CD4-positive, alpha-beta memory T cell (primary cell): Measurements from ENCODE around the gene LGR4. TPM values are rescaled to one million over a fixed set of nuclear protein-coding genes. Genes with fewer than 3 reads are reported as not detected.

Experiments used
- CTCF ChIA-PET: fragments of 350-600 bp; sonication (Branson Sonifier 250); formaldehyde crosslinking; loops from one replicate; lab custom pipeline; 2021; ENCODE audit warnings: inconsistent platforms; ENCODE audit not compliant: partially characterized antibody; lab: Charles Lee
- POLR2A ChIA-PET: fragments of 350-600 bp; sonication (Branson Sonifier 250); formaldehyde crosslinking; loops from one replicate; lab custom pipeline; 2021; ENCODE audit not compliant: partially characterized antibody; lab: Charles Lee
- DNase-seq, 5 donors: peaks; one replicate each; pipeline versions ENCODE4 v3.0.0 to v3.0.0-alpha.2; 2020 to 2022; ENCODE audit warnings: mixed read lengths in 1 of 5
- H3K27ac ChIP-seq: one replicate; pipeline ENCODE4 v1.7.0; 2013; ENCODE audit warnings: low read depth, low read length
- H3K27me3 ChIP-seq: 2 replicates; pipeline ENCODE4 v1.7.0; 2013; ENCODE audit warnings: mild to moderate bottlenecking, low read length, moderate library complexity; ENCODE audit not compliant: insufficient read depth
- H3K36me3 ChIP-seq: 2 replicates; pipeline ENCODE4 v1.7.0; 2013; ENCODE audit warnings: mild to moderate bottlenecking, low read length, moderate library complexity; ENCODE audit not compliant: insufficient read depth
- H3K4me1 ChIP-seq: 2 replicates; pipeline ENCODE4 v1.7.0; 2013; ENCODE audit warnings: mild to moderate bottlenecking, low read length, moderate library complexity; ENCODE audit not compliant: insufficient read depth
- H3K4me3 ChIP-seq, 2 donors: one replicate each; pipeline ENCODE4 v1.7.0; 2013; ENCODE audit warnings: low read length in 2 of 2, mild to moderate bottlenecking in 1 of 2
- H3K9me3 ChIP-seq, 2 donors: one replicate each; pipeline ENCODE4 v1.7.0; 2013; ENCODE audit warnings: low read length in 2 of 2, control low read depth in 1 of 2; ENCODE audit not compliant: control insufficient read depth in 1 of 2
- H3K27ac Mint-ChIP-seq, 7 donors: one replicate each; pipeline ENCODE4 v1.8.0; 2020 to 2021; ENCODE audit warnings: mixed read lengths in 7 of 7, mild to moderate bottlenecking in 6 of 7, inconsistent platforms in 3 of 7, moderate library complexity in 3 of 7
- H3K27me3 Mint-ChIP-seq, 2 donors: one replicate each; pipeline ENCODE4 v1.8.0; 2020 to 2021; ENCODE audit warnings: mixed read lengths in 2 of 2
- H3K36me3 Mint-ChIP-seq, 2 donors: one replicate each; pipeline ENCODE4 v1.8.0; 2020 to 2021; ENCODE audit warnings: mixed read lengths in 2 of 2, inconsistent platforms in 1 of 2, mild to moderate bottlenecking in 1 of 2
- H3K4me1 Mint-ChIP-seq, 4 donors: one replicate each; pipeline ENCODE4 v1.8.0; 2020 to 2021; ENCODE audit warnings: mixed read lengths in 4 of 4, mild to moderate bottlenecking in 1 of 4
- H3K4me3 Mint-ChIP-seq, 8 donors: one replicate each; pipeline ENCODE4 v1.8.0; 2020 to 2021; ENCODE audit warnings: mixed read lengths in 8 of 8, mild to moderate bottlenecking in 7 of 8, moderate library complexity in 6 of 8, inconsistent platforms in 3 of 8
- H3K9me3 Mint-ChIP-seq, 8 donors: one replicate each; pipeline ENCODE4 v1.8.0; 2020 to 2021; ENCODE audit warnings: mixed read lengths in 8 of 8, mild to moderate bottlenecking in 5 of 8, inconsistent platforms in 3 of 8, moderate library complexity in 1 of 8
- intact Hi-C: fragments of 100-400 bp; cut with micrococcal nuclease; formaldehyde crosslinking; loops from one replicate; pipeline ENCODE4 v1.15.1; 2023
- polyA plus RNA-seq, 2 donors: library from polyadenylated mRNA; unstranded; fragments of 300-500 nt; fragmentation: Illumina TruSeq; gene quantifications; one replicate each; pipeline ENCODE4 v1.2.3, GENCODE V29; 2021
- total RNA-seq, 2 experiments: library from RNA; stranded (reverse); gene quantifications; one replicate each; pipeline ENCODE4 v1.2.3, GENCODE V29; 2021

The LGR4 gene
- total and polyA plus RNA-seq, 4 experiments from 2014 or later, result 0.03 to 1.6 (median 0.58) TPM

DNA sequence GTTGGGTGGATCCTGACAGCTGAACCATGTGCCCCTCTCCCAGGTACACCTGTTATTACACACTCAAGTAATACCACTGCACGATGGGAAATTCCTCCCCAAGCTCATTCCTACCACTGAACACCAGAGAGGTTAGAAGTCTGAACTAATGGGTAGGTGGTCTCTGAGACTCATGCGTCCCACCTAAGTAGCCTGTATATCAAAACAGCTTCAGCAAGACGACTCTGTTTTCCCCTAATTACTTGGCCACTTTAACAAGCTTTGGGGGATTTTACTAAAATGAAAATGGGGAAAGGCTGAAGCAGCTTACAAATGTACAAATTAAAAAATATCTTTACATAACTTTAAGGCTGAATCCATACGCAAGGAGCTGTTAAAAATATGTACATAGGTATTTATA is 29.4 kb downstream of the LGR4 start:
- Mint-ChIP-seq H3K27ac (no peak overlapping the region), H3K4me1 (no peaks in the 10 kb centered on the region), H3K27me3 (peaks cover 0 to 8% of the 10 kb centered on the region in 2 donors), H3K4me3 (no peak overlapping the region), H3K9me3 (no peaks in the 10 kb centered on the region), H3K36me3 (no peaks in the 10 kb centered on the region)
- CTCF ChIA-PET, result no interaction called here
- H3K4me3 ChIP-seq, result no peak overlapping the region
- no peak for DNase-seq
- POLR2A ChIA-PET, result no interaction called here
- no peaks in the 10 kb centered on the region for H3K4me1 ChIP-seq
- H3K36me3 ChIP-seq, result no peaks in the 10 kb centered on the region
- no peak overlapping the region for H3K27ac ChIP-seq
- no peaks in the 10 kb centered on the region for H3K9me3 ChIP-seq
- intact Hi-C loops, result no loop called here
- no peaks in the 10 kb centered on the region for H3K27me3 ChIP-seq

DNA sequence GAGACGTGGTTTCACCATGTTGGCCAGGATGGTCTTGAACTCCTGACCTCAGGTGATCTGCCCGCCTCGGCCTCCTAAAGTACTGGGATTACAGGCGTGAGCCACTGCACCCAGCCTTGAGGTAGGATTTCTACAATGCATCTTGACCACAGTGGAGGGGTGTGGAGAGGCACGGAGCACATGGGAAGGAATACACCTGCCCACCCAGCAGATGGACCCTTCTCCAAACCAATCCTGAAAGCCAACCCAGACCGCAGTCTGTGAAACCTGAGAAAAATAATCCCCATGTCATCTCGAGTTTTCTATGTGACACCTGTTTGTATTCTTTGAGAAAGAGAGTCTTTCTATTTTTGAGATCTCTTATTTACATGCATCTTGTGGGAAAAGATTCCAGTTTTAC is 32.5 kb downstream of the LGR4 start:
- no peak overlapping the region for H3K27ac ChIP-seq
- DNase-seq, result no peak
- H3K36me3 ChIP-seq, result no peaks in the 10 kb centered on the region
- intact Hi-C loops, result no loop called here
- no peaks in the 10 kb centered on the region for H3K27me3 ChIP-seq
- ChIA-PET CTCF (no interaction called here), POLR2A (no interaction called here)
- H3K36me3 Mint-ChIP-seq, result no peaks in the 10 kb centered on the region
- H3K4me1 ChIP-seq, result no peaks in the 10 kb centered on the region
- H3K4me3 ChIP-seq, result no peak overlapping the region
- H3K27me3 Mint-ChIP-seq, result peaks cover 0 to 8% of the 10 kb centered on the region in 2 donors
- H3K9me3 ChIP-seq, result no peaks in the 10 kb centered on the region
- no peak overlapping the region for H3K4me3 Mint-ChIP-seq
- H3K4me1 Mint-ChIP-seq, result no peaks in the 10 kb centered on the region
- H3K9me3 Mint-ChIP-seq, result no peaks in the 10 kb centered on the region
- no peak overlapping the region for H3K27ac Mint-ChIP-seq

DNA sequence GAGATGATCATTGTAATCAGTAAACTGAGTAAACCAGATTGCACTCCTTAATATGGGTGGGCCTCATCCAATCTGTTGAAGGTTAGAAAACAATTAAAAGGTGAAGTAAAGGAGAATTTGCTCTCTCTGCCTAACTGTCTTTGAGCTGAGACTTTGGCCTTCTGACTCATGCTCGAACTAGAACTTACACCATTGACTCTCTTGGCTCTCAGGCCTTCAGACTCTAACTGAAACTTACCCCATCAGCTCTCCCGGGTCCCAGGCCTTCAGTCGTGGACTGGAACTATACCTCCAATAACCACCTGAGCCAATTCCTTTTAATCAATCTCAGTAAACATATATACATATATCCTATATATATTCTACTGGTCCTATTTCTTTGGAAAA is 34.0 kb downstream of the LGR4 start:
- H3K9me3 Mint-ChIP-seq, result no peaks in the 10 kb centered on the region
- no peak for DNase-seq
- H3K27me3 Mint-ChIP-seq, result peaks cover 5 to 14% of the 10 kb centered on the region in 2 donors
- no peak overlapping the region for H3K4me3 ChIP-seq
- ChIA-PET POLR2A (no interaction called here), CTCF (no interaction called here)
- H3K4me1 Mint-ChIP-seq, result no peaks in the 10 kb centered on the region
- H3K27me3 ChIP-seq, result no peaks in the 10 kb centered on the region
- H3K4me3 Mint-ChIP-seq, result no peak overlapping the region
- no peak overlapping the region for H3K27ac ChIP-seq
- intact Hi-C loops, result no loop called here
- H3K4me1 ChIP-seq, result no peaks in the 10 kb centered on the region
- H3K9me3 ChIP-seq, result no peaks in the 10 kb centered on the region
- no peaks in the 10 kb centered on the region for H3K36me3 ChIP-seq
- H3K36me3 Mint-ChIP-seq, result no peaks in the 10 kb centered on the region
- H3K27ac Mint-ChIP-seq, result no peak overlapping the region

DNA sequence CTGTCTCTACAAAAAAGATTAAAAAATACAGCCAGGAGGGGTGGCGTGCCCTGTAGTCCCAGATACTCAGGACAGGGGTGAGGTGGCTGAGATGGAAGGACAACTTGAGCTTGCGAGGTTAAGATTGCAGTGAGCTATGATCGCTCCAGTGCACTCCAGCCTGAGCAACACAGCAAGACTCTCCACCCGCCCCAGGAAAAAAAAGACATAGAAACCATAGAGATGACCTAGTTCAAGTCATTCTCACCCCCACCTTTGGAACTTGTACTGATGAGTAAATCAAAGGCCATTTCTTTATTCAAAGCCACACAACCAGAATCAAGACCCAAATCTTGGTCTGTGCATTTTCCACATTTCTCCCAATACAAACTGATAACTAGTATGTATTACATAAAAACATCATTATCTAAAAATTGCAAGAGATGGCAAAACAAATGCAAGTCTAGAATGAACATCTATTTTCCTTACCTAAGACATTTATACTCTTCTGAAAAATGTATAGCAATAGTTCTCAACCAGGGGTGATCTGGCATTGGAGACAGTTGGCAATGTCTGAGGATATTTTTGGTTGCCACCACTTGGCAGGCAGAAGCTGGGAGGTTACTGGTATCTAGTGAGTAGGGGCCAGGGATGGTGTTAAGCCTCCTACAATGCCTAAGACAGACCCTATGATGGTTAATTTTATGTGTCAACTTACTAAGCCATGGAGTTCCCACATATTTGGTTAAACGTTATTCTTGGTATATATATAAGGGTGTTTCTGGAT is 34.6 kb downstream of the LGR4 start:
- Mint-ChIP-seq H3K4me3 (no peak overlapping the region), H3K9me3 (no peaks in the 10 kb centered on the region), H3K27me3 (peaks cover 8 to 14% of the 10 kb centered on the region in 2 donors), H3K36me3 (no peaks in the 10 kb centered on the region), H3K4me1 (no peaks in the 10 kb centered on the region), H3K27ac (no peak overlapping the region)
- Histone ChIP-seq H3K36me3 (no peaks in the 10 kb centered on the region), H3K27me3 (no peaks in the 10 kb centered on the region), H3K9me3 (no peaks in the 10 kb centered on the region), H3K27ac (no peak overlapping the region), H3K4me3 (no peak overlapping the region), H3K4me1 (no peaks in the 10 kb centered on the region)
- CTCF ChIA-PET, result no interaction called here
- DNase-seq, result no peak
- intact Hi-C loops, result no loop called here
- POLR2A ChIA-PET, result no interaction called here

DNA sequence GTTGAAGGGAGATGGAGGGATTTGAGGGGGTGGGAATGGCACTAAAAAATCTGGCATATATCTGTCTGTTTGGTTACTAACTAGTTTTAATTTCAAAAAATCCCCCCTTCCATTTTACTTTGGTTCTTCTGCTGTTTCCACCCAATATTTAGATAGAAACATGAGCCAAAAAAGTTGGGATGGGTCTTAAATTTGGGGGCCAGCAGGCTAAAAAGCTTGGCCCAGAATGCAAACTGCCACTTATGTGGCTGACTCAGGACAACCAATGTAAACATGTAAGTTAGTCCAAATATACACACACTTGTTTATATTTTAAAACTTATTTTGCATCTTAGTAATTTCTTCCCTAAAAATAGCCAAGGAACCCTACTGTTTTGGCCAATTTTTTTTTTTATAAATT is 35.7 kb downstream of the LGR4 start:
- ChIA-PET CTCF (no interaction called here), POLR2A (no interaction called here)
- H3K27me3 ChIP-seq, result no peaks in the 10 kb centered on the region
- no peaks in the 10 kb centered on the region for H3K36me3 Mint-ChIP-seq
- H3K27ac ChIP-seq, result no peak overlapping the region
- no peak for DNase-seq
- no peaks in the 10 kb centered on the region for H3K9me3 ChIP-seq
- H3K4me1 Mint-ChIP-seq, result no peaks in the 10 kb centered on the region
- intact Hi-C loops, result no loop called here
- H3K4me3 ChIP-seq, result no peak overlapping the region
- no peak overlapping the region for H3K27ac Mint-ChIP-seq
- no peaks in the 10 kb centered on the region for H3K9me3 Mint-ChIP-seq
- H3K4me3 Mint-ChIP-seq, result no peak overlapping the region
- H3K36me3 ChIP-seq, result no peaks in the 10 kb centered on the region
- H3K4me1 ChIP-seq, result no peaks in the 10 kb centered on the region
- peaks cover 8 to 13% of the 10 kb centered on the region in 2 donors for H3K27me3 Mint-ChIP-seq

DNA sequence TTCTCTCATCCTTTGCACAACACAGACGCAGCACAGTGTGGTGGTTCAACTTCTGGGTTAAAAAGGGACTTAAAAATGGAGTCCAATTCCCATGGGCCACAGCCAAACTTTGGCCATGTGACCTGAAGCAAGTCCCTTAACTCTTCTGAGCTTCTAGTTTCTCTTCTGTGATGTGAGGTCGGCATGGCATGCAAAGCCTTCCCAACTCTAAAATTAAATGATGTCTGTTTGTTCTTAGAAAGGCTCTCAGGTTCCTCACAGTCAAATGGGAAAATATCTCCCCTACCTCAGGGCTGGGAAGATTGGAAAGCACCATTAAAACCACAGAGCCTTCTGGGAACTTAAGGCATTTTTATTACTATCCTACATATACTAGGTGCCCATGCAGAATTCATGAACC is 38.8 kb downstream of the LGR4 start:
- H3K4me3 Mint-ChIP-seq, result no peak overlapping the region
- Histone ChIP-seq H3K27me3 (no peaks in the 10 kb centered on the region), H3K4me3 (no peak overlapping the region), H3K4me1 (no peaks in the 10 kb centered on the region), H3K9me3 (no peaks in the 10 kb centered on the region), H3K36me3 (no peaks in the 10 kb centered on the region), H3K27ac (no peak overlapping the region)
- no peak for DNase-seq
- ChIA-PET CTCF (no interaction called here), POLR2A (no interaction called here)
- H3K36me3 Mint-ChIP-seq, result no peaks in the 10 kb centered on the region
- H3K9me3 Mint-ChIP-seq, result no peaks in the 10 kb centered on the region
- peaks cover 8% of the 10 kb centered on the region in 2 donors for H3K27me3 Mint-ChIP-seq
- H3K27ac Mint-ChIP-seq, result no peak overlapping the region
- H3K4me1 Mint-ChIP-seq, result no peaks in the 10 kb centered on the region
- intact Hi-C loops, result no loop called here

DNA sequence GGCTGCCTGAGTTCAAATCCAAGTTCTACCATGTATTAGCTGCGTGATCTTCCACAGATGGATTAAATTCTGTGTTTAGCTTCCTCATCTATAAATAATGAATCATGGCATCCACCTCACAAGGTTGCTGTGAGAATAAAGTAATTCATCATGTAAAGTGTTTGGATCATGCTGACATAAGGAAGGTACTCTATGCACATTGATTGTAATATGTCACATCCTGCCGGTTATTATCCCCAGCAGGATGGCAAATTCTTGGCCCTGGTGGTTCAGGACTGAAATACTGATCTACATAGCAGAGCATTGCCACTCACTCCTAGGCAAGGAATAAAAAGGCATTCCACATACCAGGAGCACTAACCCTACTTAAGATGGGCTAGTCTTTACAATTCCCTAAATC is 40.8 kb downstream of the LGR4 start:
- H3K4me1 Mint-ChIP-seq, result no peaks in the 10 kb centered on the region
- CTCF ChIA-PET, result no interaction called here

More for the DNA sequence above, 40.8 kb downstream of the LGR4 start:
- H3K36me3 Mint-ChIP-seq, result no peaks in the 10 kb centered on the region
- H3K27me3 Mint-ChIP-seq, result peaks cover 8% of the 10 kb centered on the region in 2 donors
- no peak for DNase-seq
- no peaks in the 10 kb centered on the region for H3K9me3 Mint-ChIP-seq
- POLR2A ChIA-PET, result no interaction called here
- no peak overlapping the region for H3K4me3 ChIP-seq
- no peaks in the 10 kb centered on the region for H3K4me1 ChIP-seq
- no peaks in the 10 kb centered on the region for H3K36me3 ChIP-seq
- H3K27me3 ChIP-seq, result no peaks in the 10 kb centered on the region
- no peak overlapping the region for H3K27ac Mint-ChIP-seq
- H3K9me3 ChIP-seq, result no peaks in the 10 kb centered on the region
- no peak overlapping the region for H3K4me3 Mint-ChIP-seq
- intact Hi-C loops, result no loop called here
- no peak overlapping the region for H3K27ac ChIP-seq
